Endothelial cell (in vitro differentiated cells): ENCODE data around the gene CNTNAP5. TPM values are rescaled to one million over a fixed set of nuclear protein-coding genes. Genes with fewer than 3 reads are reported as not detected.

Experiments used
- DNase-seq: peaks from one replicate; pipeline ENCODE4 v3.0.0; 2021; ENCODE audit warnings: low spot score
- H3K27ac Mint-ChIP-seq: one replicate; pipeline ENCODE4 v1.8.0; 2021; ENCODE audit warnings: mixed read lengths, inconsistent platforms; ENCODE audit not compliant: unreplicated experiment
- H3K27me3 Mint-ChIP-seq: one replicate; pipeline ENCODE4 v1.8.0; 2021; ENCODE audit warnings: mild to moderate bottlenecking, moderate library complexity, mixed read lengths, inconsistent platforms; ENCODE audit not compliant: unreplicated experiment
- H3K36me3 Mint-ChIP-seq: one replicate; pipeline ENCODE4 v1.8.0; 2021; ENCODE audit warnings: mild to moderate bottlenecking, low read depth, mixed read lengths, inconsistent platforms; ENCODE audit not compliant: unreplicated experiment
- H3K4me1 Mint-ChIP-seq: one replicate; pipeline ENCODE4 v1.8.0; 2021; ENCODE audit warnings: mild to moderate bottlenecking, mixed read lengths, inconsistent platforms; ENCODE audit not compliant: unreplicated experiment
- H3K4me3 Mint-ChIP-seq: one replicate; pipeline ENCODE4 v1.8.0; 2021; ENCODE audit warnings: mild to moderate bottlenecking, mixed read lengths, inconsistent platforms; ENCODE audit not compliant: unreplicated experiment
- H3K9me3 Mint-ChIP-seq: one replicate; pipeline ENCODE4 v1.8.0; 2021; ENCODE audit warnings: mixed read lengths, inconsistent platforms; ENCODE audit not compliant: unreplicated experiment
- total RNA-seq: library from RNA; stranded (reverse); fragmentation: NEBNext Ultra II Directional; extraction: Animal tissue kit (Norgen Biotek cat#: 25700); gene quantifications from one replicate; pipeline ENCODE4 v1.2.1, GENCODE V29; 2021; ENCODE audit not compliant: unreplicated experiment
- TF ChIP-seq, protein P1 (sequence below): fragments of 200-600 bp; sonication (generic); IDR thresholded peaks from one replicate; pipeline ENCODE4 v1.5.0; 2021; ENCODE audit warnings: antibody characterized with exemption; ENCODE audit not compliant: unreplicated experiment

The CNTNAP5 gene
- total RNA-seq, 1 donor from 2014 or later, result 5.0 TPM

DNA sequence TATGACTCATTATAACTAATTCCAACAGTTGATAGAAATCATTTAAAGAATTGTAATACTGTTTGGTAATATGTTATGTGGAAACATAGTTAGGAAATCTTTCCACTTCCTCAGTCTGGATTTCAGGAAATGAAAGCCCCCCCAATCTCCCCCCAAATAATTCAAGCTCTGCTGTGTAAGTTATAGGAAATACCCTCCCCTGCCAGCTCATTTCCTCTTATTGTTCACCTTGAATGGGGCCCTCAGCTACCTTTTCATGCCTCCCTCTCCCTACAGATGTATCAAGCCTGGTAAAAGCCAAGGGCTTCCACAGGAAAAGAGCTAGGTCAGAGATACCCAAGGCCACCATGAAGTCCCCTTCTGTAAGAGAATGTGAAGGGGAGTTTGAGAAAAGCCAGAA lies 155.5 kb downstream of the CNTNAP5 start:
- Mint-ChIP-seq H3K4me3 (peak overlapping the region; percentile 10), H3K36me3 (no peaks in the 10 kb centered on the region), H3K4me1 (peaks cover 44% of the 10 kb centered on the region), H3K27me3 (no peaks in the 10 kb centered on the region), H3K27ac (peak overlapping the region; percentile 96), H3K9me3 (no peaks in the 10 kb centered on the region)
- TF ChIP-seq, protein P1, sequence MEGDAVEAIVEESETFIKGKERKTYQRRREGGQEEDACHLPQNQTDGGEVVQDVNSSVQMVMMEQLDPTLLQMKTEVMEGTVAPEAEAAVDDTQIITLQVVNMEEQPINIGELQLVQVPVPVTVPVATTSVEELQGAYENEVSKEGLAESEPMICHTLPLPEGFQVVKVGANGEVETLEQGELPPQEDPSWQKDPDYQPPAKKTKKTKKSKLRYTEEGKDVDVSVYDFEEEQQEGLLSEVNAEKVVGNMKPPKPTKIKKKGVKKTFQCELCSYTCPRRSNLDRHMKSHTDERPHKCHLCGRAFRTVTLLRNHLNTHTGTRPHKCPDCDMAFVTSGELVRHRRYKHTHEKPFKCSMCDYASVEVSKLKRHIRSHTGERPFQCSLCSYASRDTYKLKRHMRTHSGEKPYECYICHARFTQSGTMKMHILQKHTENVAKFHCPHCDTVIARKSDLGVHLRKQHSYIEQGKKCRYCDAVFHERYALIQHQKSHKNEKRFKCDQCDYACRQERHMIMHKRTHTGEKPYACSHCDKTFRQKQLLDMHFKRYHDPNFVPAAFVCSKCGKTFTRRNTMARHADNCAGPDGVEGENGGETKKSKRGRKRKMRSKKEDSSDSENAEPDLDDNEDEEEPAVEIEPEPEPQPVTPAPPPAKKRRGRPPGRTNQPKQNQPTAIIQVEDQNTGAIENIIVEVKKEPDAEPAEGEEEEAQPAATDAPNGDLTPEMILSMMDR, result no peak
- DNase-seq, result peak; percentile 28

DNA sequence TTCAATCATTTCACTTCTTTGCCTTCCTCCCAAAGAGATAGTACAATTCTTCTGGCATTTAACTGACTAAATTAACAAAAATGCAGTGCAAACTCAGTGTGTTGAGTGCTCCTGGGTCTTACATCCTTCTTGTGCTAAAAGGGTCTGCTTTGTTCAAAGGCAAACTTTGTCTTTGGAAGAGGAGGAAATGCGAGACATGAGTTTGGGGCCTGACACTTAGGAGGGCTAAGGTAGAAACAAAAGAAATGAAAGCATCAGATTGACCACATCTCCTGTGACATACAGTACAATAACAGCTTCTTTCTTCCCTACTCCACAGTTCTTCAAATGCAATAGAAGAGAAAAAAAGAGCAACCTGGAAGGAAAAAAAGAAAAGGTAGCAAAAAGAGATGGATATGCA lies 161.7 kb downstream of the CNTNAP5 start:
- Mint-ChIP-seq H3K4me1 (peaks cover 30% of the 10 kb centered on the region), H3K4me3 (no peak overlapping the region)
- DNase-seq, result no peak

GRCh38 chr2:124187948-124188347 lies 162.9 kb downstream of the CNTNAP5 start:
- no peaks in the 10 kb centered on the region for H3K27me3 Mint-ChIP-seq
- H3K4me3 Mint-ChIP-seq, result no peak overlapping the region
- DNase-seq, result no peak
- no peak overlapping the region for H3K27ac Mint-ChIP-seq
- TF ChIP-seq, protein P1, result no peak
- H3K36me3 Mint-ChIP-seq, result no peaks in the 10 kb centered on the region
- peaks cover 23% of the 10 kb centered on the region for H3K4me1 Mint-ChIP-seq
- H3K9me3 Mint-ChIP-seq, result no peaks in the 10 kb centered on the region

More for the DNA sequence above, 161.7 kb downstream of the CNTNAP5 start:
- TF ChIP-seq, protein P1, result no peak
- Mint-ChIP-seq H3K27me3 (no peaks in the 10 kb centered on the region), H3K9me3 (no peaks in the 10 kb centered on the region), H3K27ac (peak overlapping the region; percentile 13), H3K36me3 (no peaks in the 10 kb centered on the region)

DNA sequence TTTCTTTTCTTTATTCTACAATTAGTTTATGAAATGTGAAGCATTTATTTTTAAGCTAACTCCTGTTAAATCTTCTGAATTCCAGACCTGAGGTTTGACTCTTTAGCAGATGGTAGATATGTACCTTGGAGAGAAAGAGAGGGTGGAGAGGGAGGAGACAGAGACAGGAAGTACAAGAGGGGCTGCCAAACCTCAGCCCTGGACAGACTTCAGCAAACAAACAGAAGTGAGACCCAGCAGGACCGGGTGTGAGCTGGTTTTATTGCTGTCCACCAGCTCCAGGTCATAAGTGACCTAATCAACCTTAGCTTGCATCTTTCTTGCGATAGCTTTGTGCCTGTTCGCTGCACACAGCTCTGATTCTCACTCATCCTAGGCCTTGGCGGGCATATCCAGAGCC lies 168.6 kb downstream of the CNTNAP5 start:
- TF ChIP-seq, protein P1, result no peak
- DNase-seq, result no peak
- Mint-ChIP-seq H3K27me3 (no peaks in the 10 kb centered on the region), H3K27ac (no peak overlapping the region), H3K36me3 (no peaks in the 10 kb centered on the region), H3K9me3 (no peaks in the 10 kb centered on the region), H3K4me1 (peaks cover 7% of the 10 kb centered on the region), H3K4me3 (no peak overlapping the region)

GRCh38 chr2:124201713-124202112 lies 176.6 kb downstream of the CNTNAP5 start:
- peaks cover 3% of the 10 kb centered on the region for H3K36me3 Mint-ChIP-seq
- peaks cover 8% of the 10 kb centered on the region for H3K4me1 Mint-ChIP-seq
- no peaks in the 10 kb centered on the region for H3K27me3 Mint-ChIP-seq
- H3K4me3 Mint-ChIP-seq, result no peak overlapping the region
- TF ChIP-seq, protein P1, result no peak
- H3K27ac Mint-ChIP-seq, result no peak overlapping the region
- no peak for DNase-seq
- H3K9me3 Mint-ChIP-seq, result no peaks in the 10 kb centered on the region
